Frontal cortex (tissue), 4 donors: ENCODE measurements around the gene KRTAP10-5. TPM values are rescaled to one million over a fixed set of nuclear protein-coding genes. Genes with fewer than 3 reads are reported as not detected.

Experiments used
- DNase-seq, 2 donors: peaks; one replicate each; pipeline ENCODE4 v3.0.0; 2012; ENCODE audit warnings: low spot score in 2 of 2
- FAIRE-seq: peaks from 2 replicates; lab custom pipeline; 2012; peaks lifted over from hg19 to GRCh38; lab: Jason Lieb, UNC
- total RNA-seq: library from RNA; depleted of rRNA; stranded (reverse); fragments of >200 nt; gene quantifications from one replicate; pipeline ENCODE4 v1.2.3, GENCODE V29; 2014
- donor health status: control.
- donor health status: control.
- donor health status: control.

The KRTAP10-5 gene
- total RNA-seq, 1 donor from 2014 or later = not detected

DNA sequence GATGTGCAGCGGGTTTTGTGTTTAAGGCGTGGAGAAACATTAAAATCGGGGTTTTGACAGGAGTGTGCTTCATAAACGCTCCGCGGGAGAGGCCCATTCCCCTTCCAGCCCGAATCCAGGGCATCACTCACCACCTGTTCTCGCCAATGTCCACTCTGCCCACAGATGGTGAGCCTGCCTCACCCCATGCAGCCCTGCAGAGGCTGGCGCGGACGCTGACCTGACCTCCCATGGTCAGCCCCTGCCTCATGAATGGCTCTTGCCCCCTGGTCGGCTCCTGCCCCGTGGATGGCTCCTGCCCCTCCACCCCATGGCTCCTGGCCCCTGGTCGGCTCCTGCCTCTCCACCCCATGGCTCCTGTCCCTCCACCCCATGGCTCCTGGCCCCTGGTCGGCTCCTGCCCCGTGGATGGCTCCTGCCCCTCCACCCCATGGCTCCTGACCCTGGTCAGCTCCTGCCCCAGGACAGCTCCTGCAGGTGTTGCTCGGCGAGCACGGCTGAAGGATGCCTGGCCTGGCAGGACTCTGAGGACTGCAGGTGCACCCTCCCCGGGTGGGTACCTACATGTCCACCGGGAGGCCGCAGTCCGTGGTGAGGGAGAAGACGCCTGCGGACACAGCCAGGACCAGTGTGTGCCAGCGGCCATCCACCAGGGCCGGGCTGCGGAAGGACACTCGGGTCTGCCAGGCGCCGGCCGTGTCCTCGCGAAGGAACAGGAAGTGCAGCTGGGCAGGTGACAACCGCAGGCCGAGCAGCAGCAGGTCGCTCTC is 47.1 kb downstream of the KRTAP10-5 start:
- DNase-seq (no peak), FAIRE-seq (no peak)

DNA sequence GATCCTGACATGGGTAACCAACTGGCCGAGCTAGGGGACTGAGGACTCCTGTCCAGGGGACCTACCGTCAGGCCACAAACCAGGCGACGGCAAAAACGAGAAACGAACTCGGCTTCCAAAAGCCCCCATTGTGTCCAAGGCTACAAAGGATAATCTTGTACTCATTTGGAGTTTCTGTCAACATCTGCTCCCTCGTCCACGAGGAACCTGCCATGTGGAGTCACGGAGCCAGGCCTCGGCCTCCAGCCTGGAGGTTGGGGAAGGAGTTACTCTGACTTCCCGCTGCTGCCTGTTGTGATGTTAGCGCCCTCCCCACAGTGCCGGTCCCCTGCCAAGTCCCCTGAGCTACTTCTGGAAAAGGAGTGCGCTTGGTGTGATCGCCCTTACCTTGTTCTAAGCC is 47.7 kb downstream of the KRTAP10-5 start:
- FAIRE-seq = no peak
- no peak for DNase-seq

DNA sequence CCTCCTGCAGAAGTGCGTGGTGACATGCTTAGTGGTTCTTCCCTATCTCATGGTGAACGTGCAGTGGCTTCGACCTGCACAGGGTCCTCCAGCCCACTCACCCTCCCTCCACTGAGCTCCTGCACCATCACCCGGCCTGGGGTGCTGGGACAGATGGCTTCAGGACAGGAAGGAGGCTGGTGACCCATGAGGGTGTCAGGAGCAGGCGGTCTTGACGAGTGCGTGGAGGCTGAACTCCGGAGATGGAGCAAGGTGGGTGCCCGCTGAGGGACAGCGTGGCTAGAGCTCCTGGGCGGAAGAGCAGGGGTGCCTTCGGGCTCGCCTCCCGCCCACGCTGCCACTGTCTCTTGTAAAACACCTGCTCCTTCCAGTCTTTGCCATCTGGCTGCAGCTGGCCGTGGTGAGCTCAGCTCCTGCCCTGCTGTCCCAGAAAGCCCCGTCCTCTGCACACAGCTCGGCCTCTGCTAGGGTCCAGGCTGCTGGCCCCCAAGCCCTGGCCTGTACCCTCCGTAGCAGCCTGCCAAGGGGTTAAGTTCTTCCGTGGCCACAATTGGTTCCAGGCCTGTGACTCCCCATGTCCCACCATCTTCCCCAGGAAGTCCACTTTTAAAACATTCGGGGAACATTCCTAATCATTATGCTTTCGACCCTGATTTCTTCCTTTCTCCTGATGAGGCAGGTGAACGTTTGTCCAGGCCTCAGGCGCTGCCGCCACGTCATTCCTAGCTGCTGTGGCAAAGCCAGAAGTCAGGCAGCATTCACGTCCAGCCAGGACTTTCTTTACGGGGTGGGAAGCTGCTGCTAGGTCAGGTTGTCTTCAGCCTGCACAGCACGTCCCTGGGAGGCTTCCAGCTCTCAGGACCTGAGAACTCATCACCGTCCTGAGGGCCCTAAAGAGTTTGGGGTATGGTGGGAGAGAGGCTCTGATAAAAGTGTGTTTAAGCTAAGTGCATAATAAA is 48.5 kb downstream of the KRTAP10-5 start:
- DNase-seq (no peak), FAIRE-seq (no peak)

DNA sequence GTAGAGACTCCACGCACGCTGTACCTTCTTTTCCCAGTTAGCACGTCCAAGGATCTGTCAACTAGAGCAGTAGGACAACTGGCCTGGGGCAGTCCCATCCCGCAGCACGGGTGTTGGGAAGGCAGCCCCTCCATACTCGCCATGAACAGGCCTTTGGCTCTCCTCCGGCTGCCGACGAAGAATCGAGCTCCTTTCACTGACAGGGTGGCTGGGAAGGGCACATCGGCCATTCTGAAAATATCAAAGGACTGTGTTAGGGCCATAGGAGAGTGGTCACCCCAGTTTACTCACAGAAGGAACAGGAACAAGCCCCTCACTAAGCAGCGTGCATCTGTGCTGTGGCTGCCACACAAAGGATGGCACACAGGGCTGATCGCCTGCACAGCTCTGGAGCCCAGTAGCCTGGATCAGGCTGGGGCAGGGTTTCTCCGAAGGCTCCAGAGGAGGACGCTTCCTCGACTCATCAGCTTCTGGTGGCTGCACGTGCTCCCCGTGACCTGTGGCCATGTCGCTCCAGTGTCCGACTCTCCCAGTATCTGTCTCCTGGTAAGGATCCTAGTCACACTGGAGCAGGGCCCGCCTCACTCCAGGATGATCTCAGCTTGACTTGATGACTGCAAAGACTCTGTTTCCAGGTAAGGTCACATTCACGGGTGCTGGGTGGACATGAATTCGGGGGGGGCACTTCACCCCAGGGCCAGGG is 49.4 kb downstream of the KRTAP10-5 start:
- no peak for FAIRE-seq
- no peak for DNase-seq

DNA sequence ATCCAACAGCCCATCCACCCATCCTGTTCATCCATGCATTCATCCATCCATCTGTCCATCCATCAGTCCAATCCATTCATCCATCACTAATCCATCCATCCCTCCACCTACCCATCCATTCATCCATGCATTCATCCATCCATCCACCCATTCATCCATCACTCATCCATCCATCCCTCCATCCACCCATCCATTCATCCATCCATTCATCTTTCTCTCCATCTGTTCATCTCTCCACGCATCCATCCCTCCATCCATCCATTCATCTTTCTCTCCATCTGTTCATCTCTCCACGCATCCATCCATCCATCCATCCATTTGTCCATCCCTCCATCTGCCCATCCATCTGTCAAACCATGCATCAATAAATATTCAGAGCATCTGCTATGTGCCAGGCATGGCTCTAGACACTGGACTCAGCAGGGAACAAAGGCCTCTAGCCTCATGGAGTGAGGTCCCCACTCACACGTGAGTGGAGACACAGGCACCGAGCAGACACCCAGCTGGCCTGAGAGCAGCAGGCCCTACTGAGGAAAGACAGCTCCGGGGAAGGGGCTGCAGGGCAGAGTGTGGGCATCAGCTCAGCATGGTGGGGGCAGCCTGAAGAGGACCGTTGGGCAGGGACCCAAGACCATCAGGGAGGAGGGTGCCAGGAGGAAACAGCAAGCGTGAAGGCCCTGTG is 50.0 kb downstream of the KRTAP10-5 start:
- FAIRE-seq = no peak
- no peak for DNase-seq

DNA sequence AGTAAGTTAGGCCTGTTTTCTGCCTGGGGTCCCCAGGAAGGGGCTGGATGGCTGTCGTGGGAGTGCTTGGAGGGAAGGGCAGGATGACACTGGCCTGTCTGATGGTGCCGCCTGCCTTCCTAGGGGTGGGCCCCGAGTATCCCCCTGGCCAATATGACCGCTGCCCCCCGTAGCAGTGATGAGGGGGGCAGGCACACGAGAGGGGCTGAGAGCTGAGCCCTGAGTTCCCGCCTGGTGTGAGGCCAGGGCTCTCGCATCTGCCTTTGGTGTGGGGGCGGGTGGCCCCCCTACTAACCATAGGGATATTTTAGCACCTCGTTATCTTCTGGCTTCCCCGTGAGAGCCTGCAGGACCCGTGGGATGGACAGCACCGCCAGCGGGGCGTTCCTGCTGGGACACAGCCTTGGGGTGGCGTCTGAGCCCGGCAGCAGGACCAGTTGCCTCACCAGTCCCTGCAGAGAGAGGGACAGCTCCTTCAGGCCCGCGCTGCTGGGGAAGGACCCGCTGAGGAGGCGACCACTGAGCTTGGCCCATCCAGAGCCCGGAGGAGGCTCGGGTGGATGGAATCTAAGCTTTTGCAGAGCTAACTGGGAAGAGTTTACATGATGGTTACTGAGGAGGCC is 50.8 kb downstream of the KRTAP10-5 start:
- FAIRE-seq (no peak), DNase-seq (no peak)

Other genes with a start within 250 kb of the KRTAP10-5 start
- gene CFAP410, start 241.2 kb downstream of the KRTAP10-5 start, total RNA-seq = 8.6 TPM
- gene TRPM2, start 227.0 kb downstream of the KRTAP10-5 start, total RNA-seq = 1.6 TPM
- gene LRRC3, start 125.1 kb downstream of the KRTAP10-5 start, total RNA-seq = 3.7 TPM
- gene KRTAP10-1, start 40.4 kb downstream of the KRTAP10-5 start, total RNA-seq = not detected
- gene KRTAP10-2, start 29.1 kb downstream of the KRTAP10-5 start, total RNA-seq = not detected
- not detected for gene KRTAP10-3, start 21.8 kb downstream of the KRTAP10-5 start, total RNA-seq
- gene KRTAP10-4, start 6.9 kb downstream of the KRTAP10-5 start, total RNA-seq = not detected
- not detected for gene KRTAP10-6, start 11.9 kb upstream of the KRTAP10-5 start, total RNA-seq
- gene KRTAP10-7, start 20.0 kb upstream of the KRTAP10-5 start, total RNA-seq = not detected
- gene KRTAP10-8, start 31.5 kb upstream of the KRTAP10-5 start, total RNA-seq = not detected
- not detected for gene KRTAP10-9, start 46.5 kb upstream of the KRTAP10-5 start, total RNA-seq
- not detected for gene KRTAP10-10, start 56.8 kb upstream of the KRTAP10-5 start, total RNA-seq
- not detected for gene KRTAP10-11, start 65.8 kb upstream of the KRTAP10-5 start, total RNA-seq
- gene KRTAP12-4, start 74.1 kb upstream of the KRTAP10-5 start, total RNA-seq = not detected
- gene KRTAP12-3, start 77.3 kb upstream of the KRTAP10-5 start, total RNA-seq = not detected
- not detected for gene KRTAP12-2, start 86.3 kb upstream of the KRTAP10-5 start, total RNA-seq
- not detected for gene KRTAP12-1, start 101.6 kb upstream of the KRTAP10-5 start, total RNA-seq
- not detected for gene KRTAP10-12, start 116.6 kb upstream of the KRTAP10-5 start, total RNA-seq
- not detected for gene TSPEAR, start 131.0 kb upstream of the KRTAP10-5 start, total RNA-seq
- gene UBE2G2, start 221.2 kb upstream of the KRTAP10-5 start, total RNA-seq = 39.9 TPM
- gene SUMO3, start 237.5 kb upstream of the KRTAP10-5 start, total RNA-seq = 63.2 TPM